Measurements from ENCODE around the gene KAT2B. TPM values are rescaled to one million over a fixed set of nuclear protein-coding genes. Genes with fewer than 3 reads are reported as not detected.
"Not testable (repeated sequence)": the region's sequence is repeated elsewhere in the genome, so short reads cannot be mapped to it uniquely, and the experiment has no call there.

Gene KAT2B
- total RNA-seq, 1 donor from 2014 or later = 94.3 TPM

GRCh38 chr3:20042331-20042730, 2.1 kb downstream of the KAT2B start:
- Histone ChIP-seq H3K9me3 (replicated peaks) (no peaks in the 10 kb centered on the region), H3K4me1 (peaks cover 85% of the 10 kb centered on the region), H3K4me3 (peak overlapping the region; percentile 94), H3K27me3 (ENCODE audit: low read depth) (no peaks in the 10 kb centered on the region), H3K36me3 (no peaks in the 10 kb centered on the region), H3K27ac (replicated peaks) (peak overlapping the region; percentile 99)
- TF ChIP-seq CTCF (IDR thresholded peaks at IDR 0.05; ENCODE audit: borderline replicate concordance) = no peak
- DNase-seq = no peak
- intact Hi-C loops (cut with micrococcal nuclease) = no loop called here

GRCh38 chr3:20043396-20043795, 3.1 kb downstream of the KAT2B start:
- no peaks in the 10 kb centered on the region for H3K36me3 ChIP-seq
- peaks cover 91% of the 10 kb centered on the region for H3K4me1 ChIP-seq
- H3K9me3 ChIP-seq (replicated peaks) = no peaks in the 10 kb centered on the region
- intact Hi-C loops (cut with micrococcal nuclease) = no loop called here
- H3K4me3 ChIP-seq = peak overlapping the region; percentile 52
- no peak for TF ChIP-seq CTCF (IDR thresholded peaks at IDR 0.05; ENCODE audit: borderline replicate concordance)
- peak overlapping the region; percentile 99 for H3K27ac ChIP-seq (replicated peaks)
- DNase-seq = peak; percentile 89
- no peaks in the 10 kb centered on the region for H3K27me3 ChIP-seq (ENCODE audit: low read depth)

- Histone ChIP-seq H3K27me3 (ENCODE audit: low read depth) (no peaks in the 10 kb centered on the region), H3K4me3 (peak overlapping the region; percentile 52), H3K27ac (replicated peaks) (peak overlapping the region; percentile 99), H3K36me3 (no peaks in the 10 kb centered on the region), H3K9me3 (replicated peaks) (no peaks in the 10 kb centered on the region), H3K4me1 (peaks cover 91% of the 10 kb centered on the region)
- DNase-seq = no peak
- no peak for TF ChIP-seq CTCF (IDR thresholded peaks at IDR 0.05; ENCODE audit: borderline replicate concordance)
- intact Hi-C loops (cut with micrococcal nuclease) = no loop called here
Measured at GRCh38 chr3:20043825-20044224, 3.6 kb downstream of the KAT2B start.

GRCh38 chr3:20045141-20045540, 4.9 kb downstream of the KAT2B start:
- Histone ChIP-seq H3K4me1 (peaks cover 88% of the 10 kb centered on the region), H3K27ac (replicated peaks) (peak overlapping the region; percentile 99)
- H3K9me3 ChIP-seq (replicated peaks); H3K27me3 ChIP-seq (ENCODE audit: low read depth); H3K4me3 ChIP-seq; H3K36me3 ChIP-seq; intact Hi-C loops (cut with micrococcal nuclease); DNase-seq: not testable (repeated sequence)

GRCh38 chr3:20046556-20046955, 6.3 kb downstream of the KAT2B start:
- H3K9me3 ChIP-seq (replicated peaks) = no peaks in the 10 kb centered on the region
- intact Hi-C loops (cut with micrococcal nuclease) = no loop called here
- DNase-seq = no peak
- H3K27ac ChIP-seq (replicated peaks) = no peak overlapping the region
- no peak for TF ChIP-seq CTCF (IDR thresholded peaks at IDR 0.05; ENCODE audit: borderline replicate concordance)
- peaks cover 91% of the 10 kb centered on the region for H3K4me1 ChIP-seq
- H3K36me3 ChIP-seq = no peaks in the 10 kb centered on the region
- no peaks in the 10 kb centered on the region for H3K27me3 ChIP-seq (ENCODE audit: low read depth)
- no peak overlapping the region for H3K4me3 ChIP-seq

- no peak for TF ChIP-seq CTCF (IDR thresholded peaks at IDR 0.05; ENCODE audit: borderline replicate concordance)
- Histone ChIP-seq H3K9me3 (replicated peaks) (no peaks in the 10 kb centered on the region), H3K27ac (replicated peaks) (peak overlapping the region; percentile 16), H3K27me3 (ENCODE audit: low read depth) (no peaks in the 10 kb centered on the region), H3K36me3 (no peaks in the 10 kb centered on the region), H3K4me3 (no peak overlapping the region), H3K4me1 (peaks cover 90% of the 10 kb centered on the region)
- DNase-seq = no peak
- intact Hi-C loops (cut with micrococcal nuclease) = no loop called here
Measured at GRCh38 chr3:20047341-20047779, 7.1 kb downstream of the KAT2B start.
